GM19240 (cell line): ENCODE measurements around the gene ZDHHC11B.
A peak's percentile ranks its signal among the peaks of the same experiment; 100 is the strongest.
"Not testable (repeated sequence)": the region's sequence is repeated elsewhere in the genome, so short reads cannot be mapped to it uniquely, and the experiment has no call there.

Experiments used
- DNase-seq: peaks from one replicate; pipeline ENCODE4 v3.0.0; 2011; ENCODE audit warnings: low spot score; ENCODE audit not compliant: insufficient read length

Gene ZDHHC11B

DNA sequence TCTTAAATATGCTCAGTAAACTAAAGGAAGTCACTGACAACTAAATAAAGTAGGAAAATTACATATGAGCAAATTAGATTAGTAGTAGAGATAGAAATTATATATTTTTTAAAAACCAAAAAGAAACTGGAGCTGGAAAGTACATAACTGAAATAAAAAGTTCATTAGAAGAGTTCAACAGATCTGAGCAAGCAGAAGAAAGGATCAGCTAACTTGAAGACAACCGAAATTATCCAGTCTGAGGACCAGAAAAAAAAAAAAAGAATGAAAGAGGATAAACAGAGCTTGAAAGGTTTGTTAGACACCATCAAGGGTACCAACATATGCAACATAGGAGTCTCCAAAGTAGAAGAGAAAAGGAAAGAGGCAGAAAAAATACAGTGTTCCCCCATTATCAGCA, 65.2 kb downstream of the ZDHHC11B start:
- not testable (repeated sequence) for DNase-seq

DNA sequence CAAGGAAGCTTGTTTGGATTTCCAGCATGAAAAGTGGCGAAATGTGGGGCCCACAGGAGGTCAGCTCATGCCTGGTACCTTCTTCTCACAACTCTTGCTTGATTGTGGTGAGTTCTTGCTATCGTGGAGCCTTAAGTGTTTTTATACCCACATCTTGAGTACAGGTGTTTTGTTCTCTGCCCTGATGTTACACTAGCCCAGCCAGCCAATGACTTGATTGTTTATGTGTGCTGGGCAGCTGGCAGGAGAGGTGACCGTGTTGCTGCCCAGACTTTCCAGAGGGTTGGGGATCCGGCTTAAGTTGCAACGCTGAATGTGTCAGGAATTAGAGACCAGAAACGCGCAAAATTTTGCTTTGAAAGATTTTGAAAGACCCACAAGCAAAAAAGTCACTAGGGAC, 67.4 kb downstream of the ZDHHC11B start:
- no peak for DNase-seq

DNA sequence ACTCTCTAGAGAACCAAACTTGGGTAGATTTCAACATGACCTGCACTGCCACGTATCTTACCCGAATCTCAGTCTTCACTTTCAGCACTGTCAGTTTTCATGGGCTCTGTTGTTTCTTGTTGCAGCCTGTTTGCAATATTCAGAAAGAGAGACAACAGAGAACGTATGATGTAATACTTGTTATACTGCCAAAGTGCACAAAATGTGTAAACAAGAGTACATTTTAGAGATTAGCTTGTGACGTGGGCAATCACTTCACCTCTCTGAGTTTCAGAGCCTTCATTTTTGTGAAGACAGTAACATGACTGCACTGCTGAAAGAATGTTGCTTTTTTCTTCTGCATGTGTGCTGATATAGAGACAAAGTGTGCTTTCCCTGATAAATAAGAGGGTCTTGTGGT, 67.8 kb downstream of the ZDHHC11B start:
- not testable (repeated sequence) for DNase-seq

DNA sequence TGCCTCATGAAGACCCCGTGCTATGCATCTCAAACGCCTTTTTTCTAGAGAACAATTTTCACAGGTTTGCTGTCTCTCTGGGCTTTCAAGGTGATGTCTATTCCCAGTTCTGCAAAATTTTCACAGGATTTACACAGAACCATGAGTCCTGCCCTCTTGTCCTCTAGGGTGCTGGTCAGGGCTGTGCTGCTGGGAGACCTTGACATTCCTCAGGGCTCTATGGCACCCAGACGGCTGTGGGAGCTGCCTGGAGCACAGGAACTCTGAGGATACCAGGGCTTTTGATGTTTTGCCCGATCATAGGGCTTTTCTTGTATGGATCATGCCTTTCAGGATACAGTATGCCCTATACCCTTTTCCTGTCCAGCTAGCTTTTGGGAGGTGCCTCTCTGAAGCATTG, 68.9 kb downstream of the ZDHHC11B start:
- not testable (repeated sequence) for DNase-seq

DNA sequence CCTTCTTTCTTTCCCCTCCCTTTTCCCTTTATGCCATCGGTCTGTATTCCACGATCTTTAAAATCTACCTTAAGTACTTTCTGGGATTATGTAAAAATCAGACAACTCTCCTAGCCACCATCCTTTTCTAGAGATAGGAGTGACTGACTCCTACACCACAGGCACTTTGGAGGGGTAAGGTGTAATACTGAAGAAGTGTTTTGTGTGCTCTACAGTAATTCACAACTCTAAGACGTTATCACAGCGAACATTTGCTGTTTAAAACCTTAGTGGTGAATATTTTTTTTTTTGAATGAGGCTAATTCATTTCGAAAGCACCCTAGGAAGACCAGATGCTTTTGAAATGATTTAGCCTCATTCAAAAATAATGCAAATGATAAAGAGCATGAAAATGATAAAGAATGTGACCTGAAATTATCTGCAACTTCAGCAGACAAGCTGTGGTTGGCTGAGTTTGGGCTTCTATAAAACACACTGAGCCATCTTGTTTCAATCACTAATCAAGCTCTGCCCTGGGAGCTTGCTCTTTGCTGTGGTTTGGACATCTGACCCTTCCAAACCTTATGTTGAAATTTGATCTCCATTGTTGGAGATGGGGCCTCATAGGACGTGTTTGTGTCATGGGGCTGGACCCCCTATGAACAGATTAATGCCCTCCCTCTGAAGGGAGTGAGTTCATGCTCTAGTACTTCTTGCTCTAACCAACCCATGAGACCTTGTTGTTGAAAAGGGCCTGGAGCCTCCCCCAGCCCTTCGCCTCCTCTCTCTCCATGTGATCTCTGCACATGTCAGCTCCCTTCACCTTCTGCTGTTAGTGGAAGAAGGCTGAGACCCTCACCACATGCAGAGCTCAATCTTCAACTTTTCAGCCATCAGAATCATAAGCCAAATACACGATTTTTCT, 70.1 kb downstream of the ZDHHC11B start:
- not testable (repeated sequence) for DNase-seq

DNA sequence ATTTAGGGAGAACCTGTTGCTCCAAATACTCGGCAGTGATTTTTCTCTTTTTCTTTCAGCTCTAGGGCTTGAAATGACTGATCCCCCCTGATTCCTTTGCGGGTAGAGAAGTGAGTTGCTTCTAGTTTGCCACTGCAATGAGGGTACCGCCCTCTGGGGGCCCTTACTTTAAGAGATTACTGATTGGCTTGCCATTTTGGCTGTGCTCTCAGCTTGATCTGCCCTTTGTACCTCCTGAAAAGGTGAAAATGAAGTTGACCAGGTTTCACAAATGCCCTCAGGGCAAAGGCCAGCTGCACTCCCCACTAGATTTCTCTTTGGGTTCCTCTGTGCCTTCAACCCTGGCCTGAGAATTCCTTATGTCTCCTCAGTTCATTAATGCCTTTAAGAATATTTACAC, 70.8 kb downstream of the ZDHHC11B start:
- not testable (repeated sequence) for DNase-seq

- not testable (repeated sequence) for DNase-seq
Measured at GRCh38 chr5:708848-709517, 75.5 kb downstream of the ZDHHC11B start.

DNA sequence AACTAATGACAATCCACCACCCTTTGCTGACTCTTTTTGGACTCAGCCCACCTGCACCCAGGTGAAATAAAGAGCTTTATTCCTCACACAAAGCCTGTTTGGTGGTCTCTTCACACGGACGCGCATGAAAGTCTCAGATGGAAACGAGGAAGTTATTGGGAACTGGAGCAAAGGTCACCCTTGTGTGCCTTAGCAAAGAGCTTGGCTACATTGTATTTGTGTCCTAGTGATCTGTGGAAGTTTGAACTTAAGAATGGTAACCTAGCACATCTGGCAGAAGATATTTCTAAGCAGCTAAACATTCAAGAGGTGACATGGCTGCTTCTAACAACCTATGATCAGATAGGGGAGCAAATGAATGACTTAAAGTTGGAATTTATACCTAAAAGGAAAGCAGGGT, 76.2 kb downstream of the ZDHHC11B start:
- DNase-seq = not testable (repeated sequence)

GRCh38 chr5:706127-706526, 78.4 kb downstream of the ZDHHC11B start:
- DNase-seq = not testable (repeated sequence)

- DNase-seq = not testable (repeated sequence)
Measured at GRCh38 chr5:696753-697702, 87.5 kb downstream of the ZDHHC11B start.

GRCh38 chr5:696191-696590, 88.3 kb downstream of the ZDHHC11B start:
- DNase-seq = not testable (repeated sequence)

DNA sequence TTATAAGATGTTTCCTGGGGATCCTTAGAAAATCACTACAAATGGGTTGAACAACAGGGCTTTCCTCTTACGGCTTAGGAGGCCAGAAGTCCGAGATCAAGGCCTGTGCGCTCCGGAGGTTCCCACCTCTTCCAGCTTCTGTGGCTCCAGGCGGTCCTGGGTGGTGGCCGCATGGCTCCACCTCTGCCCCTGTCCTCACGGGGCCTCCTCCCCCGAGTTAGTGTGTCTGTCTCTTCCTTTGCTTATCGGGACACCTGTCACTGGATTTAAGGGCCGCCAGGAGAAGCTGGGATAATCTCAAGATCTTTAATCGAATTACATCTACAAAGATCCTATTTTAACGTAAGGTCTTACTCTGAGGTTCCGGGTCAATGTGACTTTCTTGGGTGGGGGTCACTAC, 89.1 kb downstream of the ZDHHC11B start:
- not testable (repeated sequence) for DNase-seq

DNA sequence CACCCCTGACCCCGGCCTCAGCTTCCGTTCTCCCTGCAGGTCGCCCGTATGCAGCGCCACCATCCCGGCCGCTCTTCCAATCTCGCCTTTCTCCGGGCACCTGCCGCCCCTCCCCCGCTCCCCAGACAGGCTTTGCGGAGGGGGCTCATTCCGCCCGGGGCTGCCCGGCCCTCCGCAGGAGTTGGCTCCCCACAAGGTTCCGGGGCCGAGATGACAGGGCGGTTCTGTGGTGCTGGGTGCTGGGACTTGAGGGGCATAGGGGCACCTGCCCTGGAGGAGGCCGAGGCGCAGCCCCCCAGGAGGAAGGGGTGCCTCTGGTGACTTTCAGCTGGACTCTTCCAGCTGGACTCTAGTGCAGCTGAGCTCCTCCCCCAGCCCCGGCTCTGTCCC, 90.5 kb downstream of the ZDHHC11B start:
- not testable (repeated sequence) for DNase-seq

- DNase-seq = peak; percentile 69
Measured at GRCh38 chr5:693271-694041, 91.1 kb downstream of the ZDHHC11B start, which contains the start of gene TPPP. TSS of gene TPPP (minus strand) at chr5:693352. CDS start at chr5:678060, 15,292 bp downstream.

GRCh38 chr5:692529-693041, 91.9 kb downstream of the ZDHHC11B start:
- DNase-seq = not testable (repeated sequence)

DNA sequence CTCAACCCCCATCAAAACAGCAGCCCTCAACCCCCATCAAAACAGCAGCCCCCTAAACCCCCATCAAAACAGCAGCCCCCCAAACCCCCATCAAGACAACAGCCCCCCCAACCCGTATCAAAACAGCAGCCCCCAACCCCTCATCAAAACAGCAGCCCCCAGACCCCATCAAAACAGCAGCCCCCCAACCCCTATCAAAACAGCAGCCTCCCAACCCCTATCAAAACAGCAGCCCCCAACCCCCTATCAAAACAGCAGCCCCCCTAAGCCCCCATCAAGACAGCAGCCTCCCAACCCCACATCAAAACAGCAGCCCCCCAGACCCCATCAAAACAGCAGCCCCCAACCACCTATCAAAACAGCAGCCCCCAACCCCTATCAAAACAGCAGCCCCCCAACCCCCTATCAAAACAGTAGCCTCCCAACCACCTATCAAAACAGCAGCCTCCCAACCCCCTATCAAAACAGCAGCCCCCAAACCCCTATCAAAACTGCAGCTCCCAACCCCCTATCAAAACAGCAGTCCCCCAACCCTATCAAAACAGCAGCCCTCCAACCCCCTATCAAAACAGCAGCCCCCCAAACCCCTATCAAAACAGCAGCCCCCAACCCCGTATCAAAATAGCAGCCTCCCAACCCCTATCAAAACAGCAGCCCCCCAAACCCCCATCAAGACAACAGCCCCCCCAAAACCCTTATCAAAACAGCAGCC, 92.6 kb downstream of the ZDHHC11B start:
- DNase-seq = no peak

GRCh38 chr5:691049-691448, 93.5 kb downstream of the ZDHHC11B start:
- not testable (repeated sequence) for DNase-seq

GRCh38 chr5:690293-690692, 94.2 kb downstream of the ZDHHC11B start:
- DNase-seq = not testable (repeated sequence)

GRCh38 chr5:688348-689010, 96.0 kb downstream of the ZDHHC11B start:
- not testable (repeated sequence) for DNase-seq
